Measurements from ENCODE around the gene TIMM29. TPM values are rescaled to one million over a fixed set of nuclear protein-coding genes. Genes with fewer than 3 reads are reported as not detected.

The TIMM29 gene
- total RNA-seq, 1 donor from 2014 or later: 44.2 TPM

- H3K27me3 ChIP-seq (ENCODE audit: control insufficient read depth, insufficient read depth, low read length): no peaks in the 10 kb centered on the region
- no peak for DNase-seq (ENCODE audit: low read depth)
- H3K36me3 ChIP-seq (ENCODE audit: control insufficient read depth, insufficient read depth, low read length): peaks cover 1% of the 10 kb centered on the region
- H3K4me3 ChIP-seq (ENCODE audit: low read depth, low read length): no peak overlapping the region
- TF ChIP-seq CTCF (IDR thresholded peaks at IDR 0.05; ENCODE audit: insufficient read depth, low read length, poor library complexity, severe bottlenecking): no peak
These were observed 8.3 kb upstream of the TIMM29 start for GRCh38 chr19:10920288-10920655.

DNA sequence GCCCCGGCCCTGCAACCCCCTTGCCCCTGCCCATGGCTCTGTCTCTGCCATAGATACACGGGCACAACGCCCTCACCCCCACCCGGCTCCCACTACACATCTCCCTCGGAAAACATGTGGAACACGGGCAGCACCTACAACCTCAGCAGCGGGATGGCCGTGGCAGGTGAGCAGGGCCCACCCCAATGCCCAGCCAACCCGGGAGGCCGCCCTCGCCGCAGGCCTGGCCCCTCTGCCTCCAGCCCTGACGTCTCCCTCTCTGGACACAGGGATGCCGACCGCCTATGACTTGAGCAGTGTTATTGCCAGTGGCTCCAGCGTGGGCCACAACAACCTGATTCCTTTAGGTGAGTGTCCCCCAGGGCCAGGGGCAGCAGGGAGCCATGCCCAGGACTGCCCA is 7.8 kb upstream of the TIMM29 start:
- H3K27me3 ChIP-seq (ENCODE audit: control insufficient read depth, insufficient read depth, low read length): no peaks in the 10 kb centered on the region
- no peak overlapping the region for H3K4me3 ChIP-seq (ENCODE audit: low read depth, low read length)
- no peak for TF ChIP-seq CTCF (IDR thresholded peaks at IDR 0.05; ENCODE audit: insufficient read depth, low read length, poor library complexity, severe bottlenecking)
- peaks cover 3% of the 10 kb centered on the region for H3K36me3 ChIP-seq (ENCODE audit: control insufficient read depth, insufficient read depth, low read length)
- DNase-seq (ENCODE audit: low read depth): no peak

DNA sequence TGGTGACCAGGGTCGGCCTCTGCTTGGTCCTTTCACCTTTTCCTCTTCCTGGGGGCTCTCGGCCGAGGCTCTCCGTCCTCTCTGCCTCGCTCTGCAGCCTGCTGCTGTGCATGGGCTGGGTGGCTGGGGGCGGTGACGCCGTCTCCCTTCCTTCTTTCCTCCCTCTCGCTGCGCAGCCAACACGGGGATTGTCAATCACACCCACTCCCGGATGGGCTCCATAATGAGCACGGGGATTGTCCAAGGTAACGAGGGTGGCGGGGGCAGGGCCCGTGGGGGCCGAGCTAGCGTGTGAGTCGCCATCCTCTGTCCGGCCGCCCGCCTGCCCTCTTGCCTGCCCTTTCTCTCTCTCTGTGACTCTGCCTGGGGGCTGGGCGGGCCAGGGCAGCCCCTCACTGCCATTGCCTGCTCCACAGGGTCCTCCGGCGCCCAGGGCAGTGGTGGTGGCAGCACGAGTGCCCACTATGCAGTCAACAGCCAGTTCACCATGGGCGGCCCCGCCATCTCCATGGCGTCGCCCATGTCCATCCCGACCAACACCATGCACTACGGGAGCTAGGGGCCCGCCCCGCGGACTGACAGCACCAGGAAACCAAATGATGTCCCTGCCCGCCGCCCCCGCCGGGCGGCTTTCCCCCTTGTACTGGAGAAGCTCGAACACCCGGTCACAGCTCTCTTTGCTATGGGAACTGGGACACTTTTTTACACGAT is 7.3 kb upstream of the TIMM29 start:
- Histone ChIP-seq H3K36me3 (ENCODE audit: control insufficient read depth, insufficient read depth, low read length) (peaks cover 1% of the 10 kb centered on the region), H3K4me3 (ENCODE audit: low read depth, low read length) (no peak overlapping the region), H3K27me3 (ENCODE audit: control insufficient read depth, insufficient read depth, low read length) (no peaks in the 10 kb centered on the region)
- DNase-seq (ENCODE audit: low read depth): no peak
- no peak for TF ChIP-seq CTCF (IDR thresholded peaks at IDR 0.05; ENCODE audit: insufficient read depth, low read length, poor library complexity, severe bottlenecking)

- no peak for TF ChIP-seq CTCF (IDR thresholded peaks at IDR 0.05; ENCODE audit: insufficient read depth, low read length, poor library complexity, severe bottlenecking)
- no peaks in the 10 kb centered on the region for H3K27me3 ChIP-seq (ENCODE audit: control insufficient read depth, insufficient read depth, low read length)
- H3K4me3 ChIP-seq (ENCODE audit: low read depth, low read length): no peak overlapping the region
- peaks cover 1% of the 10 kb centered on the region for H3K36me3 ChIP-seq (ENCODE audit: control insufficient read depth, insufficient read depth, low read length)
- no peak for DNase-seq (ENCODE audit: low read depth)
These were observed 6.5 kb upstream of the TIMM29 start for GRCh38 chr19:10921910-10922637.

DNA sequence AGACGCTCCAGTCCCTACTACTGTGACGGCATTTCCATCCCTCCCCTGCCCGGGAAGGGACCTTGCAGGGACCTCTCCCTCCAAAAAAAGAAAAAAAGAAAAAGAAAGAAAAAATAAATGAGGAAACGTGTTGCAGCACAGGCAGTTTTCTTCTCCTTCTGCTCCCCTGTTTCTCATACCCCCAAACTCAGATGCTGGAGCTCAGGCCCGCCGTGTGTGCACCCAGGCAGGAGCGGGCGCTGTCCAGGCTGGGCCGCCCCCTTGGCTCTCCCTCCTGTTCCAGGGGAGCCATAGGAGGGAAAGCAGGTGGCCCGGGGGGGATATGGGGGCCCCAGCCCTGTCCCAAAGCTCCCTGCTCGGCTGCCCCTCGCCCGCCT is 6.0 kb upstream of the TIMM29 start:
- no peaks in the 10 kb centered on the region for H3K27me3 ChIP-seq (ENCODE audit: control insufficient read depth, insufficient read depth, low read length)
- no peak for TF ChIP-seq CTCF (IDR thresholded peaks at IDR 0.05; ENCODE audit: insufficient read depth, low read length, poor library complexity, severe bottlenecking)
- no peak for DNase-seq (ENCODE audit: low read depth)
- H3K4me3 ChIP-seq (ENCODE audit: low read depth, low read length): no peak overlapping the region
- H3K36me3 ChIP-seq (ENCODE audit: control insufficient read depth, insufficient read depth, low read length): peaks cover 1% of the 10 kb centered on the region
